K562 (cell line): ENCODE measurements around the gene SLC6A7. TPM values are rescaled to one million over a fixed set of nuclear protein-coding genes. Genes with fewer than 3 reads are reported as not detected.

Experiments used
- ATAC-seq: fragments of 200-7000 bp; cut with Tn5 transposase; 3 replicates; pipeline ENCODE4 v1.9.1; 2020; ENCODE audit warnings: moderate library complexity
- BruUV-seq: library from RNA; stranded (reverse); fragments of 400-500 nt; replicated peaks from 2 replicates; lab custom pipeline; 2021; lab: Mats Ljungman, UMichigan
- CTCF ChIA-PET: fragments of 300-600 bp; formaldehyde crosslinking; extraction: SDS; loops from one replicate; lab custom pipeline; 2021; ENCODE audit warnings: low intra/inter-chr PET ratio; lab: Yijun Ruan, JAX
- POLR2A ChIA-PET: fragments of 300-600, 350-650 bp; sonication (Branson Sonifier 250); formaldehyde crosslinking; extraction: SDS; loops from one replicate; lab custom pipeline; 2021; ENCODE audit warnings: antibody characterized with exemption, inconsistent platforms; lab: Yijun Ruan, JAX
- DNase-seq, 4 experiments: peaks; one replicate each; pipeline versions ENCODE4 v3.0.0 to v3.0.0-alpha.2; 2011 to 2018; ENCODE audit warnings: low spot score in 3 of 4, mixed read lengths in 3 of 4; ENCODE audit errors: extremely low read depth in 1 of 4
- FAIRE-seq: peaks from 2 replicates; lab custom pipeline; 2011; peaks lifted over from hg19 to GRCh38; lab: Jason Lieb, UNC
- H2AFZ ChIP-seq: 2 replicates; pipeline ENCODE4 v1.6.0; 2011; ENCODE audit warnings: low read depth, low read length, control low read depth, inconsistent platforms
- H3K27ac ChIP-seq: fragments of 200-600 bp; 3 replicates; pipeline ENCODE4 v1.8.0; 2011; ENCODE audit warnings: low read depth, mild to moderate bottlenecking, control low read depth, inconsistent platforms, low read length, moderate library complexity, mixed read lengths; ENCODE audit errors: extremely low read depth
- H3K27me3 ChIP-seq, 2 experiments: fragments of 300-600 bp in 1 of 2; 2 replicates in 1 of 2; 3 replicates in 1 of 2; pipeline versions ENCODE4 v1.6.0 to v1.8.0; 2011; ENCODE audit warnings: inconsistent platforms in 2 of 2, low read length in 2 of 2, mild to moderate bottlenecking in 1 of 2, mixed read lengths in 1 of 2, moderate library complexity in 1 of 2; ENCODE audit not compliant: control insufficient read depth in 2 of 2, insufficient read depth in 2 of 2
- H3K36me3 ChIP-seq: fragments of 300-600 bp; 3 replicates; pipeline ENCODE4 v1.8.0; 2011; ENCODE audit warnings: mild to moderate bottlenecking, low read length, inconsistent platforms; ENCODE audit not compliant: control insufficient read depth, insufficient read depth
- H3K4me1 ChIP-seq, 2 experiments: fragments of 200-600 bp in 1 of 2; replicated peaks in 1 of 2; 2 replicates in 1 of 2; 3 replicates in 1 of 2; pipeline versions ENCODE4 v1.5.1 to v1.8.0; 2011; ENCODE audit warnings: inconsistent platforms in 2 of 2, low read length in 2 of 2, mild to moderate bottlenecking in 1 of 2, mixed read lengths in 1 of 2, moderate library complexity in 1 of 2; ENCODE audit not compliant: control insufficient read depth in 2 of 2, insufficient read depth in 2 of 2
- H3K4me2 ChIP-seq: 2 replicates; pipeline ENCODE4 v1.6.1; 2011; ENCODE audit warnings: low read length, control low read depth, inconsistent platforms, mixed read lengths; ENCODE audit not compliant: insufficient read depth
- H3K4me3 ChIP-seq: fragments of 200-600 bp; sonication (generic), shearing (Covaris generic); 2 replicates; pipeline ENCODE4 v1.5.1; 2016; ENCODE audit warnings: control low read depth, inconsistent platforms
- H3K79me2 ChIP-seq: fragments of 200-600 bp; 3 replicates; pipeline ENCODE4 v1.8.0; 2011; ENCODE audit warnings: low read length, inconsistent platforms; ENCODE audit not compliant: control insufficient read depth, insufficient read depth
- H3K9ac ChIP-seq, 2 experiments: 2 replicates each; pipeline versions ENCODE4 v1.6.0 to v1.6.1; 2011; ENCODE audit warnings: low read depth in 2 of 2, low read length in 2 of 2, control low read depth in 1 of 2, inconsistent platforms in 1 of 2, mild to moderate bottlenecking in 1 of 2, mixed read lengths in 1 of 2; ENCODE audit not compliant: insufficient read depth in 1 of 2
- H3K9me1 ChIP-seq: one replicate; pipeline ENCODE4 v1.6.0; 2011; ENCODE audit warnings: inconsistent platforms, mild to moderate bottlenecking, low read length, moderate library complexity; ENCODE audit not compliant: control insufficient read depth, insufficient read depth
- H3K9me3 ChIP-seq: replicated peaks from 2 replicates; pipeline ENCODE4 v1.5.1; 2011; ENCODE audit warnings: low read depth, low read length, inconsistent platforms; ENCODE audit not compliant: control insufficient read depth, insufficient read depth
- H4K20me1 ChIP-seq: replicated peaks from 2 replicates; pipeline ENCODE4 v1.6.1; 2011; ENCODE audit warnings: low read length, inconsistent platforms, mixed read lengths; ENCODE audit not compliant: control insufficient read depth, insufficient read depth
- RAD21 ChIP-seq, 2 experiments: fragments of 250-450 bp in 1 of 2; fragments of 450-650 bp in 1 of 2; sonication (Bioruptor Pico) in 1 of 2; formaldehyde crosslinking in 1 of 2; IDR thresholded peaks in 1 of 2; conservative IDR thresholded peaks in 1 of 2; 2 replicates each; pipeline versions ENCODE4 v1.4.0 to v1.8.0; 2020 to 2022; ENCODE audit warnings: mild to moderate bottlenecking in 2 of 2, moderate library complexity in 1 of 2
- RBM34 ChIP-seq: fragments of 200-400 bp; formaldehyde crosslinking; IDR thresholded peaks from 2 replicates; pipeline ENCODE4 v1.6.1; 2018; ENCODE audit warnings: low read length, borderline replicate concordance; ENCODE audit not compliant: insufficient read depth
- WGBS: fragments of 100-300 bp; shearing (Covaris generic); methylation state at CpG from one replicate; pipeline ENCODE4 v1.1.6; 2016; ENCODE audit warnings: low coverage, mixed read lengths; ENCODE audit not compliant: insufficient coverage; ENCODE audit errors: missing lambda C conversion rate; 5-methylcytosine and 5-hydroxymethylcytosine counted together
- in situ Hi-C: fragments of 300-500 bp; cut with MboI; formaldehyde crosslinking; loops from 4 replicates; pipeline ENCODE4 v1.15.0; 2018; ENCODE audit warnings: inconsistent platforms, mixed read lengths
- intact Hi-C: fragments of 100-400 bp; cut with micrococcal nuclease; formaldehyde crosslinking; loops from 2 replicates; pipeline ENCODE4 v1.14.2; 2022
- polyA plus RNA-seq, 8 experiments: library from polyadenylated mRNA; depleted of rRNA in 4 of 8; stranded (reverse) in 5 of 8; unstranded in 3 of 8; fragments of >200 nt; fragmentation: Nextera tagmentation in 2 of 8; fragmentation: Illumina TruSeq in 1 of 8; extraction: Ambion mirVana in 2 of 8; extraction: Trizol in 1 of 8; gene quantifications; 2 replicates each; pipeline versions ENCODE4 v1.2.1 to v1.2.3, GENCODE V29; 2011 to 2014; ENCODE audit warnings: inconsistent platforms in 1 of 8, missing spikeins in 1 of 8
- total RNA-seq, 7 experiments: library from RNA; depleted of rRNA in 6 of 7; stranded (reverse); fragments of >200 nt in 6 of 7; fragmentation: Illumina TruSeq in 2 of 7; extraction: Trizol in 2 of 7; gene quantifications; 2 replicates each; pipeline versions ENCODE4 v1.2.1 to v1.2.3, GENCODE V29; 2011 to 2021; ENCODE audit warnings: low replicate concordance in 1 of 7
- TF ChIP-seq, protein P1 (sequence below), 2 experiments: fragments of 450-650 bp; formaldehyde crosslinking in 1 of 2; IDR thresholded peaks; 2 replicates each; pipeline versions ENCODE4 v1.4.0 to v1.6.1; 2014 to 2020; ENCODE audit warnings: mild to moderate bottlenecking in 2 of 2, borderline replicate concordance in 1 of 2, low read depth in 1 of 2
- TF ChIP-seq, protein P2 (sequence below): IDR thresholded peaks from 2 replicates; pipeline ENCODE4 v1.6.1; 2016; ENCODE audit warnings: missing genetic modification characterization, missing compliant biosample characterization
- TF ChIP-seq, protein P3 (sequence below), 3 experiments: IDR thresholded peaks in 2 of 3; conservative IDR thresholded peaks in 1 of 3; 2 replicates each; pipeline ENCODE4 v1.5.1; 2011 to 2012; ENCODE audit warnings: low read length in 3 of 3, mild to moderate bottlenecking in 3 of 3, control low read depth in 2 of 3, improper control_type of control experiment in 1 of 3, inconsistent platforms in 1 of 3, low read depth in 1 of 3, mixed read lengths in 1 of 3, moderate library complexity in 1 of 3; ENCODE audit not compliant: insufficient read depth in 2 of 3

Gene SLC6A7
- total and polyA plus RNA-seq, 9 of the 15 experiments (the other 6 are each of a cell fraction or from before 2014, with no cell fraction given), result not detected

DNA sequence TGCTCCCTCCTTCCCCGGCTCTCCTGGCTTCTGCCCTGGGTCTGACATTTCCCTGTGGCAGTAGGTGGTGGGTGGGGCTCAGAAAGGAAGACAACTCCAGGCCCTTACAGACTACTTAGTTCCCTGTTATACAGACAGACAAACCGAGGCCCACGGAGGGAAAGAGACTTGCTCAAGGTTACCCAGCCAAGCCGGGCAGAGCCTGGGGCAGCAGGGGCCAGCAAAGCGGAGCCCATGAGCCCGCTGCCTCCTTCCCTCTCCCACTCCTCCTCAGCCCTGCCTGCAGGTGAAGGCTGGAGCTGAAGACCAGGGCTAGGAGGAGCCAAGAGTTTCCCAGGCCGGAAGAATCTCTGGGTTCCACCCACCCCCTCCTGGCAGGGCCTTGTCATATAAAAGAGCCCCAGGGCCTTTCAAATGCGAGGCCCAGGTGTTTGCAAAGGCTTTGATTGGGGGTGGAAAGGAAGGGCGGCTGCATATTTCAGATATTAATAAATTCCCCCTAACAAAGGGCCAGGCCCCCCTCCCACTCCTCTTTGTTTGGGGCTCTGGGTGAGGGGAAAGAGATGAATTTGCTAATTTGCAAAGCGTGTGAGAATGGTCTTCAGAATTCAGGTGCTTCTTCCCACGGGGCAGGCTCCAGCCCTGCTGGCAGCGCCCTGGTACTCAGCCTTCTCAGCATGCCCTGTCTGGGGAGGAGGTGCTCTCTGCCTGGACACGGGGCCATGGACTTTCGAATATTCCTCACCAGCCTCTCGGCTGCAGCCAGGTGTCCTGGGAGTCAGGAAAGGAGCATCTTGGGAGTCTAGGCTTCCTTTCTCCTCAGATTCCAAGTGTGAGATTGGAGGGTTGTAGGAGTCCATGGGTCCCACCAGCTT lies 21.5 kb downstream of the SLC6A7 start:
- DNase-seq, result peak in 3 of 4 experiments; percentile 34 to 49 (median 40)
- no TSS peak for BruUV-seq
- no peaks in the 10 kb centered on the region for H4K20me1 ChIP-seq
- no peak overlapping the region for H3K27ac ChIP-seq
- no peaks in the 10 kb centered on the region for H3K36me3 ChIP-seq
- no peak overlapping the region for H3K9ac ChIP-seq
- ChIA-PET CTCF (interaction anchor here (0.9 kb wide), 1 partner anchor 81 kb away, joined by 3 read pairs; no protein-coding TSS in a partner anchor), POLR2A (interaction anchor here (0.5 to 1.7 kb wide), 3 partner anchors 15 to 394 kb away, joined by 3 to 4 read pairs (median 4); no protein-coding TSS in a partner anchor)
- peak overlapping the region; percentile 14; the same call in 1 of the 2 replicates for H2AFZ ChIP-seq
- H3K4me1 ChIP-seq, result peaks cover 4 to 8% of the 10 kb centered on the region in 2 experiments; a peak in 2 of 5 replicates
- FAIRE-seq, result no peak
- peak; percentile 40 for ATAC-seq
- no peaks in the 10 kb centered on the region for H3K9me1 ChIP-seq
- intact Hi-C loops, result no loop called here
- H3K79me2 ChIP-seq, result no peaks in the 10 kb centered on the region
- H3K9me3 ChIP-seq, result no peaks in the 10 kb centered on the region
- H3K27me3 ChIP-seq, result peaks cover 14 to 54% of the 10 kb centered on the region in 2 experiments
- WGBS, result 21% methylated on average over 8 of the region's 15 CpGs
- in situ Hi-C loops, result loop anchor here (10.0 kb wide), 1 partner anchor 577 kb away; no protein-coding TSS in a partner anchor
- no peak overlapping the region for H3K4me2 ChIP-seq
- H3K4me3 ChIP-seq, result no peak overlapping the region
- TF ChIP-seq RBM34 (no peak), RAD21 (CRISPR knock-in tag; conservative IDR thresholded peaks at IDR 0.05 in 1 of 2, IDR thresholded peaks at IDR 0.05 in 1 of 2) (0 out of 4 replicates have a peak, but pooled peaks of 1 of the 2 experiments have one; percentile 6)
- TF ChIP-seq, protein P1, sequence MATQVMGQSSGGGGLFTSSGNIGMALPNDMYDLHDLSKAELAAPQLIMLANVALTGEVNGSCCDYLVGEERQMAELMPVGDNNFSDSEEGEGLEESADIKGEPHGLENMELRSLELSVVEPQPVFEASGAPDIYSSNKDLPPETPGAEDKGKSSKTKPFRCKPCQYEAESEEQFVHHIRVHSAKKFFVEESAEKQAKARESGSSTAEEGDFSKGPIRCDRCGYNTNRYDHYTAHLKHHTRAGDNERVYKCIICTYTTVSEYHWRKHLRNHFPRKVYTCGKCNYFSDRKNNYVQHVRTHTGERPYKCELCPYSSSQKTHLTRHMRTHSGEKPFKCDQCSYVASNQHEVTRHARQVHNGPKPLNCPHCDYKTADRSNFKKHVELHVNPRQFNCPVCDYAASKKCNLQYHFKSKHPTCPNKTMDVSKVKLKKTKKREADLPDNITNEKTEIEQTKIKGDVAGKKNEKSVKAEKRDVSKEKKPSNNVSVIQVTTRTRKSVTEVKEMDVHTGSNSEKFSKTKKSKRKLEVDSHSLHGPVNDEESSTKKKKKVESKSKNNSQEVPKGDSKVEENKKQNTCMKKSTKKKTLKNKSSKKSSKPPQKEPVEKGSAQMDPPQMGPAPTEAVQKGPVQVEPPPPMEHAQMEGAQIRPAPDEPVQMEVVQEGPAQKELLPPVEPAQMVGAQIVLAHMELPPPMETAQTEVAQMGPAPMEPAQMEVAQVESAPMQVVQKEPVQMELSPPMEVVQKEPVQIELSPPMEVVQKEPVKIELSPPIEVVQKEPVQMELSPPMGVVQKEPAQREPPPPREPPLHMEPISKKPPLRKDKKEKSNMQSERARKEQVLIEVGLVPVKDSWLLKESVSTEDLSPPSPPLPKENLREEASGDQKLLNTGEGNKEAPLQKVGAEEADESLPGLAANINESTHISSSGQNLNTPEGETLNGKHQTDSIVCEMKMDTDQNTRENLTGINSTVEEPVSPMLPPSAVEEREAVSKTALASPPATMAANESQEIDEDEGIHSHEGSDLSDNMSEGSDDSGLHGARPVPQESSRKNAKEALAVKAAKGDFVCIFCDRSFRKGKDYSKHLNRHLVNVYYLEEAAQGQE (IDR thresholded peaks at IDR 0.05; ENCODE audit: borderline replicate concordance), result peak; percentile 26; the same call in 1 of the 2 replicates
- TF ChIP-seq, protein P1 (CRISPR knock-in tag; IDR thresholded peaks at IDR 0.05; ENCODE audit: low read depth), result no peak
- TF ChIP-seq, protein P2, sequence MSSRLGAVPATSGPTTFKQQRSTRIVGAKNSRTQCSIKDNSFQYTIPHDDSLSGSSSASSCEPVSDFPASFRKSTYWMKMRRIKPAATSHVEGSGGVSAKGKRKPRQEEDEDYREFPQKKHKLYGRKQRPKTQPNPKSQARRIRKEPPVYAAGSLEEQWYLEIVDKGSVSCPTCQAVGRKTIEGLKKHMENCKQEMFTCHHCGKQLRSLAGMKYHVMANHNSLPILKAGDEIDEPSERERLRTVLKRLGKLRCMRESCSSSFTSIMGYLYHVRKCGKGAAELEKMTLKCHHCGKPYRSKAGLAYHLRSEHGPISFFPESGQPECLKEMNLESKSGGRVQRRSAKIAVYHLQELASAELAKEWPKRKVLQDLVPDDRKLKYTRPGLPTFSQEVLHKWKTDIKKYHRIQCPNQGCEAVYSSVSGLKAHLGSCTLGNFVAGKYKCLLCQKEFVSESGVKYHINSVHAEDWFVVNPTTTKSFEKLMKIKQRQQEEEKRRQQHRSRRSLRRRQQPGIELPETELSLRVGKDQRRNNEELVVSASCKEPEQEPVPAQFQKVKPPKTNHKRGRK (tag), result no peak
- TF ChIP-seq, protein P3, sequence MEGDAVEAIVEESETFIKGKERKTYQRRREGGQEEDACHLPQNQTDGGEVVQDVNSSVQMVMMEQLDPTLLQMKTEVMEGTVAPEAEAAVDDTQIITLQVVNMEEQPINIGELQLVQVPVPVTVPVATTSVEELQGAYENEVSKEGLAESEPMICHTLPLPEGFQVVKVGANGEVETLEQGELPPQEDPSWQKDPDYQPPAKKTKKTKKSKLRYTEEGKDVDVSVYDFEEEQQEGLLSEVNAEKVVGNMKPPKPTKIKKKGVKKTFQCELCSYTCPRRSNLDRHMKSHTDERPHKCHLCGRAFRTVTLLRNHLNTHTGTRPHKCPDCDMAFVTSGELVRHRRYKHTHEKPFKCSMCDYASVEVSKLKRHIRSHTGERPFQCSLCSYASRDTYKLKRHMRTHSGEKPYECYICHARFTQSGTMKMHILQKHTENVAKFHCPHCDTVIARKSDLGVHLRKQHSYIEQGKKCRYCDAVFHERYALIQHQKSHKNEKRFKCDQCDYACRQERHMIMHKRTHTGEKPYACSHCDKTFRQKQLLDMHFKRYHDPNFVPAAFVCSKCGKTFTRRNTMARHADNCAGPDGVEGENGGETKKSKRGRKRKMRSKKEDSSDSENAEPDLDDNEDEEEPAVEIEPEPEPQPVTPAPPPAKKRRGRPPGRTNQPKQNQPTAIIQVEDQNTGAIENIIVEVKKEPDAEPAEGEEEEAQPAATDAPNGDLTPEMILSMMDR (IDR thresholded peaks at IDR 0.05 in 2 of 3, conservative IDR thresholded peaks at IDR 0.05 in 1 of 3; ENCODE audit: insufficient read depth in 2 of 3, low read depth in 1 of 3, low read length in 3 of 3), result peak in 2 of 3 experiments; percentile 12 to 21; a peak in 1 of 6 replicates
